ENCODE results near the gene SLC66A1.

GRCh38 chr1:19268445-19268844 lies 43.7 kb upstream of the SLC66A1 start:
- no peak for TF ChIP-seq CTCF (IDR thresholded peaks at IDR 0.05)
- no peak for TF ChIP-seq POLR2A (IDR thresholded peaks at IDR 0.05)
- no peak for TF ChIP-seq POLR2AphosphoS5 (IDR thresholded peaks at IDR 0.05)
- TF ChIP-seq EP300 (IDR thresholded peaks at IDR 0.05) = no peak
